Measurements from ENCODE around the gene GALNTL6.
"Not testable (repeated sequence)": the region's sequence is repeated elsewhere in the genome, so short reads cannot be mapped to it uniquely, and the experiment has no call there.

The GALNTL6 gene

DNA sequence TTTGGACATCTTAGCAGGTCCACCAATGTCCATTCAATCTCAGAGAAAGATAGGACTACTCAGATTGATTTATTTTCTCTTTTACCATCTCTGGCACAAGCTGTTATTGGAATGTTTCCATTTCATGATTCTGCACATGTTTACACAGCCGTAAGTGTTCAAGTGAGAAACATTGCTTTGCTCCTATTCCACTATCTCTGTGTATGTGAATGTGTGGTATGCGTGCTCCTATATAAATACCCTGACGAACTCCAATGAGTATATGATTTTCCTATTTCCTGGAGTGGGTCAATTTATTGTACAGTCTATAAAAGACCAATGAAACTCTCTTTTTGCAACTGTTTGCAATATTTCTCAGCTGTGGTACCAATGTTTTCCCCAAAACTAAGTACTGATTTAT is 1134.4 kb downstream of the GALNTL6 start:
- no peak for DNase-seq (ENCODE audit: low read depth)

DNA sequence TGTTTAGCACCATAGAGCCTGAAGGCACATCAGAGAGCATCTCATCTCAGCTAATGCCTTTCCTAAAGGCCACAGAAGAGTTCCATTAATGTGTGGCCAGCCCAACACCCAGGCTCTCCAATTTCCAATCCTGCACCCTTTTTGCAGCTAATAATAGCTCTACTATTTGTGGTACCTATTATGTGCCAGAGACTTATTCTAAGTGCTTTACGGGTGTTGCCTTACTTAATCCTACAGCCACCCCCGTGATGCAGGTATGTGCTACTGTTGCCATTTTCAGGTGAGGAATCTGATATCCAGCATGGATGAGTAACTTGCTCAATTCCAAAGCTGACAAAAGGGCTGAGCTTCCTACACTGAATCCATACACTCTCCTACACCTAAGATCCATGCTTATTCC is 1137.8 kb downstream of the GALNTL6 start:
- no peak for DNase-seq (ENCODE audit: low read depth)

DNA sequence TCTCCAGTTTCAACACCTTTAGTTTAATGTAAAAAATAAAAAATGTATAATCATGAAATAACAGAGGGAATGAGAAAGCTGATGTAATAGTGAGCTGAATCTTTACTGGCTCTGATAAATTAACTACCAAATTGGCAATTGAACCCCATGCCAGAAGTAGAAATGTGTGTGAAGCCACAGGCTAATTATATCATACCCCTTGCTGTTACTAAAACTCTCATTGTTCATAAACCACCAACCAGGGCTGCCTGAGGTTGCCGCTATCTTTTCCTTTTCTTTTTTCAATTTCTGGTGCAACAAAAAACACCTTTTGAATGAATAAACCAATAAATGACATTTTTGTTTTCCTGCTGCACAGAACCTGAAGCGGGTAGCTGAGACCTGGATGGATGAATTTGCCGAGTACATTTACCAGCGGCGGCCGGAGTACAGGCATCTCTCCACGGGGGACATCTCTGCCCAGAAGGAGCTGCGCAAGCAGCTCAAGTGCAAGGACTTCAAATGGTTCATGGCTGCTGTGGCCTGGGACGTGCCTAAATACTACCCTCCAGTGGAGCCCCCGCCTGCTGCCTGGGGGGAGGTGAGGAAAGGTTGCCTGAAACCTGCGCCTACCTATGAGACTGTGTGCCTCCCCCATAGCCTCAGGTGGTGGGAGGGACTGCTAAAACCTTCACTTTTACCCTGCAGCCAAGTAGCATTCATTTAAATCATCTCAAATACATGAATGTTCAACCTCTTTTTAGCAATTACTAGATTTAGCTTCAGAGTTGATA is 1138.7 kb downstream of the GALNTL6 start:
- no peak for DNase-seq (ENCODE audit: low read depth)

DNA sequence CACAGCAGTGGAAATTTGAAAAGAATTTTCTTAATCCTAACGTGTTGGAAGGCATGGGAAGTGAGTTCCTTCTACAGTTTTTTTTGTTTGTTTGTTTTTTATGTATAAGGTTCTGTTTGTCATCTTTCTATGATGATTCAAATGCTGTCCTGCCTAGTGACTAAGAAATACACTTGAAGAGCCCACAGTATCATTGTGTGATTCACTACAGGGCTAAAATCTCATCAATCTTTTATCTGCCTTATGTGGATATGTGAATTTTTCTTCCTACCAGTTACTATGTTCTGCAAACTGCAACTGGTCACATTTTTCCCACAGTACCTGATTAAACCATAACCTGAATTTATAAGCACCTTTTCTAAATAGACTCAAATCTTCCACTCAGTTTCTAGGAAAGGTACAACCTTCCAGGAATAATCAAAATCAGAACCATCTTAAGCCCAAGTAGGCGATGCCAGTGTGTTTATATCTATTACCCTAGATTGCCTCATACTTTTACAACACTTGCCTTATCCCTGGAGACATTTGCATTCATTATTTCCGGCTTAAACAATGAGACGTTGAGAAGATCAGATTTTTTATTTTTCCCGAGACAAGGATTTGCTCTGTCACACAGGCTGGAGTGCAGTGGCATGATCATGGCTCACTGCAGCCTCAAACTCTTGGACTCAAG is 1140.8 kb downstream of the GALNTL6 start:
- DNase-seq (ENCODE audit: low read depth) = no peak

DNA sequence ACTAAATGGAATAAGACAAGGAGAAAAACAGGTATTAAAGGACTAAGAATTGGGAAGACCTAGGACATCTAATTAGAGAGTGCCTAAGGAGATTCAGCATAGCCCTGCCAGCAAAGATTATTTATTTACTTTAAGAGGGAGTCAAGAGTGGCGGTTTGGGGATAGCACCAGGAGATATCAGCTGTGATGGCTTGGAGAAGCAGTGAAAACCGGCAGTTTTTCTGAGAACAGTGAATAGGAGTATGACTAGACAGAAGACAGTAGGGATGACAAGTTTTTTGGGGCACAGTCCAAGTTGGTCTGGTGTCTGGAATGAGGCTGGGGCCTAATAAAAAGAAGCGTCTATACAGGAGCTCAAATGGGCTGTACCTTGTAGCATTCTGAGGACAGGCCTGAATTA is 1143.1 kb downstream of the GALNTL6 start:
- not testable (repeated sequence) for DNase-seq (ENCODE audit: low read depth)

DNA sequence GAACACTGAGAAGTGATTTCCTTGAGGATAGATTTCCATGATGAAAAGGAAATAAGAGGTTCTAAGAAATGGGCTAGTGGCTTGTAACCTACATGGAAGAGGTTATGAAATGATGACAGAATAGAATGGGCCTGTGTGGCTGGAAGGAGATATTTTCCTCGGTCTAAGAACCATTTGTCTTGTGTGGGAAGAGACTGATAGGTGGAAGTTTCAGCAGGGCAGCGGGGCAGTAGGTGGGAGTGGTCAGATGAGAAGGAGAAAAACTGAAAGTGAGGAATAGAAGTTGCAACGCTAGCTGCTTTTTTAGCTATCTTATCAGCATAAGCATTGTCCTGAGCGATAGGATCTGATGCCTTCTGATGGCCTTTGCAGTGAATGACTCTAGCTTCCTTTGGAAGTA is 1144.0 kb downstream of the GALNTL6 start:
- DNase-seq (ENCODE audit: low read depth) = no peak

DNA sequence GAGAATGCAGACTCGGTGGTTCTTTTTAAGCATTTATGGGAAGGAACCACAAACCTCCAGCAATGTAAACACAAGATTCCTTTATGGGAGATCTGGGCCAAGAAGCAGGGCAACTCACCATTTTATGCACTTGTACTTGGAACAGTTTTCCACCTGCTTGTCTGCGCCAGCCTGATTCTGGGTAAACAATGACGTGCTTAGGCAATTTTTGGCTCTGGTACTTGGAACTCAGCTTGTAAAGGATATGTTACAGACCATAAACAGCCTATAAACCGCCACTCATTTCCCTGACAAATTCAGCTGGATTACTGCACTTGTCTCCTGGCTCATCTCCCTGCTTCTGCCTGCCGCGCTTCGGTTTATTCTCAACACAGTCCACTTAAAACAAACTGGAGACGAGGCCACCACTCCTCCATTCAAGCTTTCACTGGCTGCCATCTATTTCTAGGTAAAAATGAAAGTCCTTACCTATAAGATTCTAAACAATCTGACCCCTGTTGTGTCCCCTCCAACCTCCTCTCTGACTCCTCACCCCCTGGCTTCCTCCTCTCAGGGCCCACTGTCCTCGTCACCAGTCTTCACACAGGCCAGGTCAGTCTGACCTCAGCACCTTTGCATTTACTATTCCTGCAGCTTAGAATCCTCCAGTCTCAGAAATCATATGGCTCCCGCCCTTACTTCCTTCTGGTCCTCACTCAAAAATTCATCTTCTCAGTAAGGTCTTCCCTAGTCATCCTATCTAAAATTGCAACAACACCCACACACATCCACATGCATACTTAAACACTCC is 1149.6 kb downstream of the GALNTL6 start:
- peak; percentile 35 for DNase-seq (ENCODE audit: low read depth)

DNA sequence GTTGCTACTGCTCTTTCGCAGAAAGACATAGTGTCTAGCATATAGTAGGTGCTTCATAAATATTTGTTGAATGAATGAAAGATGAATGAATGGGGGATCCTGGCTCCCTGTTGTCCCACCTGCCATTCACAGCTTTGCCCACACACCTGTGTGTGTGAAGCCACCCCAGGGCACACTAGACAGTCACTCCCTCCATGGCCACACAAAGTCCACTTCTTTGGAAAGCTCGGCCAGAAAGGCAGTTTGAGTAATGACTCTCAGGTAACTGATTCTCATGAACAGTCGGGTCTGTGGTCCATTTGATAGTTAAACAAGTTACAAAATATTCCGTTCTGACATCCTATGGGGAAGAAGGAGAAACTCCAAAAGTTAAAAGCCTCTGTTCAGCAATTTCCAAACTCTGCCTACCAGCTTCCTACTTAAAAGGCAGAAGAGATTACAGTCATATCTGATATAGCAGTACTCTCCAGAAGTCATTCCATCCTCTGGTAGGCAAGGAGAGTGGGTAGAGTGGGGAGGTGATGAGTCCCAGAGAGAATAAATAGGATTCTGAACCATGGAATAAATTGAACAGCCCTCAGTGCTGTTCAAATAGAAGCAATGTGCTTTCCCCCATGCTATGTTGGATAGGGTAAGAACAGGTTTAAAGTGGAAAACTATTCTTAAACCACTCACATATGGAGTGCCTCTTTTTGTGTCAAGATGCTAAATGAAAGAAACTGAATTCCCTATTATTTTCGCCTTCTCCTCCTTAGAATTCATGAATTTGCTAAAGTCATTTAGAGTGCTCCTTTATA is 1150.5 kb downstream of the GALNTL6 start:
- DNase-seq (ENCODE audit: low read depth) = no peak

DNA sequence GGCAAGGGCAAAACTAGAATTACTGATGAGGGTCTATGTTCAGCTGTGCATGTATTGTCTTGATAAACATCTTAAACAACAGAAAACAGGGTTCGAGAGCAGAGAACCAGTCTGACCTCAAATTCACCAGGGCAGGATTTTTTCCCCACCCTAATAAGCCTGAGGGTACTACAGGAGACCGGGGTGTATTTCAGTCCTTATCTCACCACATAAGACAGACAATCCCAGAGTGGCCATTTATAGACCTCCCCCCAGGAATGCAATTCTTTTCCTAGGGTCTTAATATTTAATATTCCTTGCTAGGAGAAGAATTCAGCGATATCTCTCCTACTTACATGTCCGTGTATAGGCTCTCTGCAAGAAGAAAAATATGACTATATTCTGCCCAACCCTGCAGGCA is 1157.0 kb downstream of the GALNTL6 start:
- not testable (repeated sequence) for DNase-seq (ENCODE audit: low read depth)

DNA sequence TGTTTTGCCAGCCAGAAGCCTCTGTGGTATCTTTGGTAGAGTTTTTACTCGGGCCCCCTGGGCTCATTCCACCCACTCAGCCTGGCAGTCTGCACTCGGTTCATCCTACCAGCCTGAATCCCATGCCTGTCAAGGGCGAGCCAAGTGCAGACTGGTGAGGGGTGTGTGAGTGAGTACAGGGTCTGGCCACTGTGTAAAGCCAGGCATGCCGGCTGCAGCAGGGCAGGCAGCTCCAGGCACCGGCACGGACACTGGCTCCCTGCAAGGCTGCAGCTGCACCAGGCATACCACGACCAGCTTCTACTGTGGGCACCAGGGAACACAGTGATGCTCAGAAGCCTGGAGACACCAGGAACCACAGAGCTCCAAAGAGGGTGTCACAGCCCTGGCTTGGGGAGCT is 1161.4 kb downstream of the GALNTL6 start:
- DNase-seq (ENCODE audit: low read depth) = no peak

DNA sequence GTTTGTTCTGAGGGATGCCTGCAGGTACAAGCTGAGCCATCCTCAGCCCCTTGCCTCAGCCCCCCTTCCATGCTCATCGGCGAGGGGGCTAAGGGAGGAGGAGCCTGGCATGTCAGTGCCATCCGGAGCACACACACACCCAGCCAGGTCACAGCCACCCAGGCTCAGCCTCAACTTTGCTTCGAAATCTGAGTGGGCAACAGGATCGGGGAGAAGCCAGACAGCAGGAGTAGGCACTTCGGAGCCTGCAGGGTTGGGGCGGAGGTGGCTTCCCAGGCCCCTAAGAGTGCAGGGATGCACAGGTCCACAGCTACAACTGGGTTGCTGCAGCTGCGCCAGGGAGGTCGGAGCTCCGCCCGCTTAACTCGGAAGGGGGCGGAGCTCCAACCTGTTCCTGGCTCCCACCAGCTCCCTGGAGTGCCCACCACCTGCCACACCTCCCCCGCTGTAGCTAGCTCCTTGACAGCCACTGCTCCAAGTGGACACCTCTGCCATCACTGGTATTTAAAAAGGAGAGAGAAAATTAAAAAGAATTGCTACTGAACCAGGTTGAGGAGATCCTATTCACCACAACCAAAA is 1162.5 kb downstream of the GALNTL6 start:
- no peak for DNase-seq (ENCODE audit: low read depth)

DNA sequence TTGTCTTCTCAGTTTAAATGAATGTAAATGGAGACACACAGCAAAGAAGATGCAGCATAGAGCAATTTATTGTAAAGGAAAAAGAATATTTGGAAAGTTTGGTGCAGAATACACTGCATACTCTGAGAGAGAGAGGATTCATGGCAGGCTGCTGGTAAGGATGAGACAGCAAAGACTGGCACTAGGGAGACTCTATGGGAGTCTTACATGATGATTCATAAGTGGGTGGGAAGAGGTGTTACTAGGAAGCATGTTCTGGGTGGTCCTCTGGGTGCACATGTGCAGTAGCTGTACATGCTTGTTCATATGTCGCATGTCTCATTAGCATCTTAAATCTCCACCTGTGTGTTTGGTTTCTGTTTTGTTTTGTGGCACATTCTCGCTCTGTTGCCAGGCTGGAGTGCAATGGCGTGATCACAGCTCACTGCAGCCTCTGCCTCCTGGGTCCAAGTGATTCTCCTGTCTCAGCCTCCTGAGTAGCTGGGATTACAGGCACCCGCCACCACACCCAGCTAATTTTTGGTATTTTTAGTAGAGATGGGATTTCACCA is 1164.4 kb downstream of the GALNTL6 start:
- not testable (repeated sequence) for DNase-seq (ENCODE audit: low read depth)

DNA sequence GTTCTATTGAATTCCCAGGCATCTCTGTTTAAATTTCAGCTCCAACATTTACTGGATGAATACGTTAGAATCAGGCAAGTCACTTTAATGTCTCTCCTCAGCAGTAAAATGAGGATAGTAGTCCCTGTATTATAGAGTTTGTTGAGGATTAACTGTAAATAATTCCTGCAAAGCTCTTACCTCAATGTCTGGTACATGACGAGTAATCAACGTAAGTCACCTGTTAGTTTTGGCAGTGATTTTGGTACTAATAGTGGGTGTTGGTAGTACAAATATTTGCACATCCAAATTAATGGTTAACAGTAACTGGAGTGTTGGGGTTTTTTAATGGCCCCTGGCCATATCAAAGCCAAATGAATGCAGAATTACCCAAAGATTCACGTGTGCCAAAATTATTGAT is 1165.6 kb downstream of the GALNTL6 start:
- DNase-seq (ENCODE audit: low read depth) = no peak

DNA sequence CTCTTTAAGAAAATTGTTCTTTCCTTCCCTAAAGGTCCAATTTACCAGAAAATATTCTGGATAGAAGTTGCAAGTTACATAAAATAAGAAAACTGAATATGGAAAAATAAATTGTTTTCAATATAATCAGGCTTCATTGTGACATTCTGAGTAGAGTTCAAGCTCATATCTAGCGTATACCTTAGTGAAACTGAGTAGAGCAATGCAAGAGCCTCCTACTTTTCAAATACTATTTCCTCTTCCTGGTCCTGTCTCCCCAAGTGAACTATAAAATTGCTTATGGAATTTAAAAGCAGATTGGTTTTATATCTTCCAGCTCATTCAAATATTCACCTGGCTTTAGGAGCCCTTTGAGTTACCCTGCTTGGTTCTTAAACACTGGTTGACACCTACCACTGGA is 1166.1 kb downstream of the GALNTL6 start:
- no peak for DNase-seq (ENCODE audit: low read depth)

DNA sequence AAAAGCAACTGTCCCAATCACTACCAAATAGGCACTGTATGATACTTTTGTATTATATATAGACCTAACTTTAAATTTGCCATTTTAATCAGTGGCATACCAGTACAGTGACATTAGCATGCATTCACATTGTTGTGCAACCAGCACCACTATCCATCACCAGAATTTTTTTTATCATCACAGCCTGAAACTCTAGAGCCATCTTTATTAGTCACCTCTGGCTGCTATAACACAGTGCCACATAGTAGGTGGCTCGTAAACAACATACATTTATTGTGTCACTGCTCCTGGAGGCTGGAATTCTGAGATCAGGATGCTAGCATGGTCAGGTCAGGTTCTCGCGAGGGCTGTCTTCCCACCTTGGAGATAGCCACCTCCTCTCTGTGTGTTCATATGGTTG is 1167.0 kb downstream of the GALNTL6 start:
- DNase-seq (ENCODE audit: low read depth) = no peak

DNA sequence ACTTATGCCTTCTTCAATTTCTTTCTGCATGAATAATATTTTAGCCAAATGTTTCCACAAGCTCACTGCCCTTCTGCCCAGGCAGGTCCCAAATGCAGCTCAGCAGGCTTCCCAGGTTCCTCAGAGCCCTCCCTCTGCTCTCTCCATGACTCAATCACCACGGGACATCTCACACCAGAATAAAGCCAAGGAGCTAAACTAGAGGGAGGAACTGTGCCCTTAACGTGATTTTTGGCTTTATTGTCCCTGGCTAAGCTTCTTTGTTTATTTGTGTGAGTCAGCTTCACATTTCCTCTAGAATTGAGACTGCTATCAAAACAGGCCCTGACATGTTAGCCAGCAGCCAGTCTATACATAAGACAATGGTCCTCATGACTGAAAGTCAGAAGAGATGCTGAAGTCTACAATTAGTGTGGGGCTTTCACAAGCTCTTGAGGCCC is 1169.0 kb downstream of the GALNTL6 start:
- DNase-seq (ENCODE audit: low read depth) = peak; percentile 51

DNA sequence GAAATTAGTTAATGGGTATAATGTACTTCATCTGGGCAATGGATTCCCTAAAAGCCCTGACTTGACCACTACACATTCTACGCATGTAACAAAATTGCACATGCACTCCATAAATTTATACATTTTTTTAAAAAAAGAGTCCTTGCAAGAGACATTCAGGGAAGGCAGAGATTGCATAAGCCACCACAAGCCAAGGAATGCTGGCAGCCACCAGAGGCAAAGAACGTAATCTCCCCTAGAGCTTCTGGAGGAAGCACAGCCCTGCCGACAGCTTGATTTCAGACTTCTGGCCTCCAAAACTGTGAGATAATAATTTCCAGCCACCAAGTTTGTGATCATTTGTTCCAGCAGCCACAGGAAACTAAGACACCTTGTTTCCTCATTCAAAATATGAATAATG is 1169.8 kb downstream of the GALNTL6 start:
- no peak for DNase-seq (ENCODE audit: low read depth)

DNA sequence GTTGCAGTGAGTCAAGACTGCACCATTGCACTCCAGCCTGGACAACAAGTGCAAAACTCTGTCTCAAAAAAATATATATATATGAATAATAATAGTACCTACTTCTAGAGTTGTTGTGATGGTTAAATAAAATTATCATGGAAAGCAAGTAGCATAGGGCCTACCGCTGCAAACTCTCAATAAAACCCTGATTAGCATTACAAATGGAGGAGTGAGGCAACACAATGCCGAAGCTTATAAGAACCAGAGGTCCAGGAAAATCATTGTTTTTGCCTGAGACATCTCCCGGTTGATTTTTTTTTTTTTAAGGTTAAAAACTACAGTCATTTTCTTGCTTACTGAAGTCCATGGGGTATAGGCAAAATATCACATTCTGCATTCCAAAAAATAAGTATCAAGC is 1170.4 kb downstream of the GALNTL6 start:
- DNase-seq (ENCODE audit: low read depth) = no peak

DNA sequence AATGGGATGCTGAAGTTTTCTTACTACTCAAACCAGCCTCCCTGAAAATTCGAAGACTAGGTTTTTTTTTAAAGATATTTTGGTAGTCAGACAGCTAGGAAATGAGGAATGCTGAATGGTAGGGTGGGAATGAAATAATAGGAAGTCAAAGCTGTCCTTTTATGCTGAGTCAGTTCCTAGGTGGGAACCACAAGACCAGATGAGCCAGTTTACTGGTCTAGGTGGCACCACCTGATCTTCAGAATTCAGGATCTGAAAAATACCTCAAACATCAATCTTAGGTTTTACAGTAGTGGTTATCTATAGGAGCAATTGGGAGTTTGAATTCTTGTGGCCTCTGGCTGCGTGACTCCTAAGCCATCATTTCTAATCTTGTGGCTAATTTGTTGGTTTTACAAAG is 1172.3 kb downstream of the GALNTL6 start:
- no peak for DNase-seq (ENCODE audit: low read depth)

DNA sequence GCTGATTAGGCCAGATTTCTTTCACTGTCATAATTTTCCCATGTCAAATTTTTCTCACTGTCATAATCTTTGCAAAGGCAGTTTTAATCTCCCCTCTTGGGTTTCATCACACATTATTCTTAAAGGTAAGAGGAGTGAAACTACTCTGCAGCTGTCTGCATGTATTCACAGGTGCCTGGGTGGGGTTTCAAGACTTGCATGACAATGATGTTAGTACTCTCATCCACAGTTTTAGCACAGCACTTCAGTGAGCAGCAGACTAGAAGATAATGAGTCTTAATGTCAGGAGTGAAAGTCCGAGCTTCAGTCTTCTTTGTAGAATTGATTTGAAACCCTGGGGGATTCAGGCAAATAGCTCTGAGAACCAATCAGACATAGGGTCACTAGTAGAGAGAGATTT is 1172.9 kb downstream of the GALNTL6 start:
- DNase-seq (ENCODE audit: low read depth) = no peak
